Heart left ventricle (tissue), 13 donors: ENCODE data around the gene UBAP1.

Experiments used
- POLR2A ChIP-seq, 2 donors: fragments of 450-650 bp; IDR thresholded peaks; one replicate each; pipeline ENCODE4 v1.6.1; 2017; ENCODE audit warnings: antibody characterized with exemption in 2 of 2, mild to moderate bottlenecking in 2 of 2, moderate library complexity in 2 of 2
- TF ChIP-seq, protein P1 (sequence below), 12 donors: fragments of 200-600 bp; sonication (generic) in 4 of 12; IDR thresholded peaks; one replicate each; pipeline versions ENCODE4 v1.5.0 to v1.8.0; 2018 to 2022; ENCODE audit warnings: antibody characterized with exemption in 12 of 12, mild to moderate bottlenecking in 5 of 12
- donor health status: ischemic (EF 13 %, LVEDD 7.1; RV severe dilation, severe dysfunction).
- donor health status: DM: no; HTN: yes; CAD: no.
- donor health status: DM: no; HTN: no; CAD: no.
- donor health status: ischemic (EF 25% LVEDD 6.9; RV normal size, moderate dysfunction).
- donor health status: ischemic (EF 25% LVEDD 5.7; RV mildly dilated, moderate dysfunction).
- donor health status: ischemic (EF 35%, LVEDD 5.7; RV mildly dilated, moderate dysfunction).
- donor health status: nonischemic (EF 11% LVEDD 7.7; RV severe dilation, severe dysfunction).
- donor health status: DM: yes; HTN: yes; CAD: no.
- donor health status: PGD.
- donor health status: ischemic (EF 29% LVEDD 5.4; RV normal size, mild dysfunction).
- donor health status: nonischemic (EF 23%, LVEDD 6.1; RV moderate dilation, normal function).

DNA sequence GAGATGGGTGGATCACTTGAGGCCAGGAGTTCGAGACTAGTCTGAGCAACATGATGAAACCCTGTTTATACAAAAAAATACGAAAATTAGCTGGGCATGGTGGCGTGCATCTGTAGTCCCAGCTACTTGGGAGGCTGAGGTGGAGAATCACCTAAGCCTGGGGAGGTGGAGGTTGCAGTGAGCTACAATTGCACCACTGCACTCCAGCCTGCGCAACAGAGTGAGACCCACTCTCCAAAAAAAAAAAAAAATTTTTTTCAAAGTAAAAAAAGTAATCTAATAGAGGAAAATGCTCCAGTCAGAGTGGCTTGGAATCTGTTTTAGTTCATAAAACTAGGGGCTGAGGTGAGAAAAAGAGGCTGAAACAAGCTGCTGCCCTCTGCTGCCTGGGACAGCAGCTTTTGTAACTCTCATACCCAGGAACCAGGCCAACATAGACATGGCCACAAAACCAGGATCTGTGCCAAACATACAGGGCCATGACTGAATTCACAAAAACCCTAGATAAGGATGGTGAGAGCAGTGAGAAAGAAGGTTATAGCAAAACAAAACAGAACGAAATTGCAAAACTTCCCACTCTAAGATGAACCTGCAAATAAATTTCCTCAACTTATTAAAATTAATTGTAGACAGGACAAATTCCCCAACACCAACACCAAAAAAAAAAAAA lies 39.2 kb upstream of the UBAP1 start:
- TF ChIP-seq, protein P1, sequence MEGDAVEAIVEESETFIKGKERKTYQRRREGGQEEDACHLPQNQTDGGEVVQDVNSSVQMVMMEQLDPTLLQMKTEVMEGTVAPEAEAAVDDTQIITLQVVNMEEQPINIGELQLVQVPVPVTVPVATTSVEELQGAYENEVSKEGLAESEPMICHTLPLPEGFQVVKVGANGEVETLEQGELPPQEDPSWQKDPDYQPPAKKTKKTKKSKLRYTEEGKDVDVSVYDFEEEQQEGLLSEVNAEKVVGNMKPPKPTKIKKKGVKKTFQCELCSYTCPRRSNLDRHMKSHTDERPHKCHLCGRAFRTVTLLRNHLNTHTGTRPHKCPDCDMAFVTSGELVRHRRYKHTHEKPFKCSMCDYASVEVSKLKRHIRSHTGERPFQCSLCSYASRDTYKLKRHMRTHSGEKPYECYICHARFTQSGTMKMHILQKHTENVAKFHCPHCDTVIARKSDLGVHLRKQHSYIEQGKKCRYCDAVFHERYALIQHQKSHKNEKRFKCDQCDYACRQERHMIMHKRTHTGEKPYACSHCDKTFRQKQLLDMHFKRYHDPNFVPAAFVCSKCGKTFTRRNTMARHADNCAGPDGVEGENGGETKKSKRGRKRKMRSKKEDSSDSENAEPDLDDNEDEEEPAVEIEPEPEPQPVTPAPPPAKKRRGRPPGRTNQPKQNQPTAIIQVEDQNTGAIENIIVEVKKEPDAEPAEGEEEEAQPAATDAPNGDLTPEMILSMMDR (IDR thresholded peaks at IDR 0.05) = peak in 11 of 12 donors; percentile 10 to 61 (median 29)
- TF ChIP-seq POLR2A (IDR thresholded peaks at IDR 0.05) = no peak
